ENCODE measurements around the gene DKK3.

DKK3 gene

DNA sequence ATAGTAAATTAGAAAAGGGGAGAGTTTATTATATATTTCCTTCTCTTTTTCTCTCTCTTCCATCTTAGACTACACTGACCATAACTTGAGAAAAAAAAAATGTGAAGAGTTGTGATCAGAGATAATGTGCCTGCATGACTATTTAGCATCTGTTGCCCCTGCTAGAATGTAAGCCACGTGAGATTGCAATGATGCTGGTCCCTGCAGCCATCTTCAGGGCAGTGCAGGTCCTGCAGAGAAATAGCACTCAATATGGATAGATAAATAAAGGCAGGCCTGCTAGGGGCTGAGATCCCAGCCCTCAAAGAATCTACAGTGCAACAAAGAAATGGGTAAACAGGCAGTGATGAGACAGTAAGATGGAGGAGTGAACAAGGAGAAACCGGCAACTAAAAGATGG lies 7.8 kb upstream of the DKK3 start:
- in situ Hi-C loops (cut with MboI; ENCODE audit: low pct_unique_long_range_greater_than_20kb, low sequenced_read_pairs, unreplicated experiment): no loop called here
- TF ChIP-seq, protein P1, sequence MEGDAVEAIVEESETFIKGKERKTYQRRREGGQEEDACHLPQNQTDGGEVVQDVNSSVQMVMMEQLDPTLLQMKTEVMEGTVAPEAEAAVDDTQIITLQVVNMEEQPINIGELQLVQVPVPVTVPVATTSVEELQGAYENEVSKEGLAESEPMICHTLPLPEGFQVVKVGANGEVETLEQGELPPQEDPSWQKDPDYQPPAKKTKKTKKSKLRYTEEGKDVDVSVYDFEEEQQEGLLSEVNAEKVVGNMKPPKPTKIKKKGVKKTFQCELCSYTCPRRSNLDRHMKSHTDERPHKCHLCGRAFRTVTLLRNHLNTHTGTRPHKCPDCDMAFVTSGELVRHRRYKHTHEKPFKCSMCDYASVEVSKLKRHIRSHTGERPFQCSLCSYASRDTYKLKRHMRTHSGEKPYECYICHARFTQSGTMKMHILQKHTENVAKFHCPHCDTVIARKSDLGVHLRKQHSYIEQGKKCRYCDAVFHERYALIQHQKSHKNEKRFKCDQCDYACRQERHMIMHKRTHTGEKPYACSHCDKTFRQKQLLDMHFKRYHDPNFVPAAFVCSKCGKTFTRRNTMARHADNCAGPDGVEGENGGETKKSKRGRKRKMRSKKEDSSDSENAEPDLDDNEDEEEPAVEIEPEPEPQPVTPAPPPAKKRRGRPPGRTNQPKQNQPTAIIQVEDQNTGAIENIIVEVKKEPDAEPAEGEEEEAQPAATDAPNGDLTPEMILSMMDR (IDR thresholded peaks at IDR 0.05; ENCODE audit: extremely low read depth, insufficient read depth, missing control alignments): no peak
- DNase-seq (ENCODE audit: low spot score): no peak

DNA sequence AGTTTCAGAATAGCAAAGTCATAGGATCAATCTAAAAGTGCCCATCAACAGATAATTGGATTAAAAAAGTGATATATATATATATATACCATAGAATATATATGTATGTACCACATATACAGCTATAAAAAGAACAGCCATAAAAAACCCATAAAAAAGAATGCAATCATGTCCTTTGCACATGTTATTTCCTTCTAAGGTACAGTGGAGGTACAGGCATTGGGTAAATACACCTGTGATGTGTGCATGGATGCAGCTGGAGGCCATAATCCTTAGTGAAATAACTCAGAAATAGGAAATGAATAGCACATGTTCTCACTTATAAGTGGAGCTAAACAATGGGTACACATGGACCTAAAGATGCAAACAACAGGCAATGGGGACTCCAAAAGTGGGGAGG lies 7.1 kb upstream of the DKK3 start:
- in situ Hi-C loops (cut with MboI; ENCODE audit: low pct_unique_long_range_greater_than_20kb, low sequenced_read_pairs, unreplicated experiment): no loop called here
- no peak for DNase-seq (ENCODE audit: low spot score)

DNA sequence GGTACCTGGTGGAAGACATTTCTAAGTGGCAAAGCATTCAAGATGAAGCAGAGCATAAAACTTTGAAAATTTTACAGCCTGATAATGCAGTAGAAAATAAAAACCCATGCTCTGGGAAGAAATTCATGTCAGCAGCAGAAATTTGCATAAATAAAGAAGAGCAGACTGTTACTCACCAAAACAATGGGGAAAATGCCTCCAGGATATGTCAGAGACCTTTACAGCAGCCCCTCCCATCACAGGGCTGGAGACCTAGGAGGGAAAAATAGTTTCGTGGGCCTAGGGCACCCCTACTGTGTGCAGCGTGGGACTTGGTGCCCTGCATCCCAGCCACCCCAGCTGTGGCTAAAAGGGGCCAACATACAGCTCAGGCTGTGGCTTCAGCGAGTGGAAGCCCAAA lies 5.4 kb upstream of the DKK3 start:
- no peak for DNase-seq (ENCODE audit: low spot score)
- in situ Hi-C loops (cut with MboI; ENCODE audit: low pct_unique_long_range_greater_than_20kb, low sequenced_read_pairs, unreplicated experiment): no loop called here
- TF ChIP-seq, protein P1 (IDR thresholded peaks at IDR 0.05; ENCODE audit: extremely low read depth, insufficient read depth, missing control alignments): no peak

More for the DNA sequence above, 7.1 kb upstream of the DKK3 start:
- TF ChIP-seq, protein P1 (IDR thresholded peaks at IDR 0.05; ENCODE audit: extremely low read depth, insufficient read depth, missing control alignments): no peak

DNA sequence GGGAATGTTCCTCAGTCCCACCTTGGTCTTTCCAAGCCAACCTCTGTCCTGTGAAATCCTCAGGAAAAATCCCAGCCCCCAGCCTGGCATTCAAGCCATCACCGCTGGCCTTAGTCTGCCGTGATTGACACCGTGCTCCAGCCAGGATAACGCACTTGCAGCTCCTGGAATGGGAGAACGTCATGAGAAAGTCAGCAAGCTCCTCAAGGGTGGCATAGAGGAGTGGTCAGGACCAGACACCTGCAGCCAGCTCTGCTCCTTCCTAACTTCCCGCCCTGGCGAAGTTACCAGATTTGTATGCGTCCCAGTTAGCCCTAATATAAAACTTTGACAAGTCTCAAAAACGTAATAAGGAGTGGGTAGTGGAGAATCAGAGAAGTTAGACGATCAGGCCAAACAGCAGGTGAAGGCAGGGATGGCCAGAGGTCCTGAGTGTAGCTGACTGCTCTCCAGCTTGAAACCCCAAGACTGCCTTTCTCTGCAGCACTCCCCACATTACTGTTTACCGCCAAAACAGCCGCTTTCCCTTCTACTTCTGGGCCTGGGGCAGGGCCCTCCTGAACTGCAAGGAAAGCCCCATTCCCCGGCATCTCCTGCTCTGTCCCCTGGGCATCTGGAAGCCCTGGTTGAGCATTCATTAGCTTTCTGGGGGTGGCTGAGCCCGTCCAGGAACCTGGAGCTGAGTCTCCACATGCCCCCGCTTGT lies 1.3 kb upstream of the DKK3 start:
- in situ Hi-C loops (cut with MboI; ENCODE audit: low pct_unique_long_range_greater_than_20kb, low sequenced_read_pairs, unreplicated experiment): no loop called here

DNA sequence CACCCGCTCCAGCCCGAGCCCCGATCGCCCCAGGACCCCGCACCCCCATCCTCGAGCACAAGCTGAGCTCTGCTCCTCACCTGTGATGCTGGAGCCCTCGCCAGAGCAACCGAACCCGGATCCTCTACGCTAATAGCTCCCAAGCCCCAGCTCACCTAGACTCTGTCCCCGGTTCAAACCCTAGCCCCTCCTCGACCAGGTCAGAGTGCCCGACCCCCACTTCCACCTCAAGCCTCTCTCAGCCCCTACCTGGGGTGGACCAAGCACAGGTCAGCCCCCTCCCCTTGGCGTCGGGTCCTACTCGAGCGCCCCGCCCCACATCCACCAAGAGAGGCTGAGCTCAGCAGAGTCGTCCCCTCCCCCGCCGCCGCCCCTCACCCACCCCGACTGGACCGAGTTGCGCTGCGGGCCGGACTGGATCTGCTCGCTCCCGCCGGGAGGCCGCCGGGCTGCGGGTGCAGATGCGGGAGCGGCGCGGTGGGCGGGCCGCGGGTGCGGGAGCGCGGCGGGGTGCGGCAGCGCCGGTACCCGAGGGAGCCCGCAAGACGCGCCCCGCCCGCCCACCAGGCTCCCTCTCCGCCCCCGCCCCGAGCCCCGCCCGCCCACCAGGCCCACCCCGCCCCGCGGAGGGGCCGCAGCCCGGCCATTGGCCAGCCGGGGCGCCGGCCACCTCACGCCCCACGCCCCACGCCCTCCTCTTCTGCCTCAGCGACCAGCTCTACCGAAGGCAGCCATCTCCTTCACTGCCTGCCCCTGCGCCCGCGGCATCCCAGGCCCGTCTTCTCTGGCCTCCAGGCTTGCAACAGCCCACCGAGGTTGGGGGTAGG lies 577 bp upstream of the DKK3 start:
- in situ Hi-C loops (cut with MboI; ENCODE audit: low pct_unique_long_range_greater_than_20kb, low sequenced_read_pairs, unreplicated experiment): no loop called here
- TF ChIP-seq, protein P1 (IDR thresholded peaks at IDR 0.05; ENCODE audit: extremely low read depth, insufficient read depth, missing control alignments): no peak
- DNase-seq (ENCODE audit: low spot score): peak; percentile 50

More for the DNA sequence above, 1.3 kb upstream of the DKK3 start:
- peak; percentile 18 for DNase-seq (ENCODE audit: low spot score)
- TF ChIP-seq, protein P1 (IDR thresholded peaks at IDR 0.05; ENCODE audit: extremely low read depth, insufficient read depth, missing control alignments): no peak

DNA sequence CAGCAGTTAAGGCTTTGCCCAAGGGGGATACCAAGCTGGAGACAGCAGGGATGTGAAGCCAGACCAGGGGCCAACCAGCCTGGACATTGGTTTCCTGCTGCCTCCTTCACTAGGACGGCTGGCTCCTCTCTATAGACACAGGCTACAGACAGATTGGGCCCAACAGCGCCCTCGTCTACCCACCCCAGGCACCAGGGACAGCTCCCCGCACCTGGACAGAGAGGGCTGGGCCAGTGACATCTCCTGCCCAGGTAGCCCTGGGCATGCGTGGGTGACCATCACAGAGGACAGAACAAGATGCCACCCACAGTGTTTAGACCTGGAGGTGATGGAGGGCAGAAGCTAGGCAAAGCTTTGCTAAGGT lies 1.2 kb downstream of the DKK3 start:
- TF ChIP-seq, protein P1 (IDR thresholded peaks at IDR 0.05; ENCODE audit: extremely low read depth, insufficient read depth, missing control alignments): no peak
- DNase-seq (ENCODE audit: low spot score): no peak
- in situ Hi-C loops (cut with MboI; ENCODE audit: low pct_unique_long_range_greater_than_20kb, low sequenced_read_pairs, unreplicated experiment): no loop called here

Data from GM13977 (cell line).